Keratinocyte (primary cell): ENCODE measurements around the gene RAP2A. TPM values are rescaled to one million over a fixed set of nuclear protein-coding genes. Genes with fewer than 3 reads are reported as not detected.

Source experiments
- DNase-seq: peaks from one replicate; pipeline ENCODE4 v3.0.0-alpha.2; 2011; ENCODE audit warnings: low read depth, missing footprints, low spot score
- FAIRE-seq: peaks from 2 replicates; lab custom pipeline; 2011; peaks lifted over from hg19 to GRCh38; lab: Jason Lieb, UNC
- H2AFZ ChIP-seq: 2 replicates; pipeline ENCODE4 v1.6.0; 2012; ENCODE audit warnings: low read length, control low read depth, inconsistent platforms; ENCODE audit not compliant: control insufficient read depth
- H3K27ac ChIP-seq: 2 replicates; pipeline ENCODE4 v1.5.1; 2011; ENCODE audit warnings: low read length; ENCODE audit not compliant: control insufficient read depth, insufficient read depth
- H3K27me3 ChIP-seq: 3 replicates; pipeline ENCODE4 v1.6.0; 2011; ENCODE audit warnings: low read length; ENCODE audit not compliant: control insufficient read depth, insufficient read depth; ENCODE audit errors: extremely low read depth
- H3K36me3 ChIP-seq, 2 experiments: 2 replicates in 1 of 2; 3 replicates in 1 of 2; pipeline ENCODE4 v1.5.1; 2011; ENCODE audit warnings: low read length in 2 of 2, mild to moderate bottlenecking in 1 of 2; ENCODE audit not compliant: control insufficient read depth in 2 of 2, insufficient read depth in 2 of 2; ENCODE audit errors: extremely low read depth in 1 of 2
- H3K4me1 ChIP-seq: 3 replicates; pipeline ENCODE4 v1.5.1; 2011; ENCODE audit warnings: low read length; ENCODE audit not compliant: control insufficient read depth, insufficient read depth; ENCODE audit errors: extremely low read depth
- H3K4me2 ChIP-seq: 3 replicates; pipeline ENCODE4 v1.6.0; 2011; ENCODE audit warnings: low read depth, low read length; ENCODE audit not compliant: control insufficient read depth, insufficient read depth; ENCODE audit errors: extremely low read depth
- H3K4me3 ChIP-seq, 3 experiments: fragments of 200-600 bp in 1 of 3; sonication (generic) in 1 of 3; 2 replicates in 2 of 3; 3 replicates in 1 of 3; pipeline ENCODE4 v1.5.1; 2011 to 2016; ENCODE audit warnings: low read length in 3 of 3, mild to moderate bottlenecking in 3 of 3, control low read depth in 2 of 3, inconsistent platforms in 1 of 3, low read depth in 1 of 3, mixed read lengths in 1 of 3, mixed run types in 1 of 3, moderate library complexity in 1 of 3; ENCODE audit not compliant: control insufficient read depth in 2 of 3, insufficient read depth in 2 of 3; ENCODE audit errors: extremely low read depth in 1 of 3
- H3K79me2 ChIP-seq: 2 replicates; pipeline ENCODE4 v1.6.0; 2012; ENCODE audit warnings: low read length; ENCODE audit not compliant: control insufficient read depth, insufficient read depth
- H3K9ac ChIP-seq: 3 replicates; pipeline ENCODE4 v1.6.0; 2011; ENCODE audit warnings: low read length; ENCODE audit not compliant: control insufficient read depth, insufficient read depth; ENCODE audit errors: extremely low read depth
- H3K9me1 ChIP-seq: 3 replicates; pipeline ENCODE4 v1.6.0; 2011; ENCODE audit warnings: low read length; ENCODE audit not compliant: control insufficient read depth, insufficient read depth; ENCODE audit errors: extremely low read depth
- H3K9me3 ChIP-seq: 2 replicates; pipeline ENCODE4 v1.5.1; 2012; ENCODE audit warnings: low read depth, low read length; ENCODE audit not compliant: control insufficient read depth
- H4K20me1 ChIP-seq: 3 replicates; pipeline ENCODE4 v1.6.0; 2011; ENCODE audit warnings: low read length; ENCODE audit not compliant: control insufficient read depth, insufficient read depth; ENCODE audit errors: extremely low read depth
- CTCF ChIP-seq, 3 experiments: IDR thresholded peaks in 1 of 3; conservative IDR thresholded peaks in 1 of 3; optimal IDR thresholded peaks in 1 of 3; 2 replicates in 2 of 3; 3 replicates in 1 of 3; pipeline versions ENCODE3 to v1.5.1; 2011; ENCODE audit warnings: low read length in 3 of 3, mild to moderate bottlenecking in 3 of 3, moderate library complexity in 2 of 3, control low read depth in 1 of 3, inconsistent platforms in 1 of 3; ENCODE audit not compliant: insufficient read depth in 2 of 3; ENCODE audit errors: extremely low read depth in 1 of 3
- EZH2 ChIP-seq: IDR thresholded peaks from one replicate; pipeline ENCODE4 v1.6.1; 2012; ENCODE audit warnings: inconsistent platforms, mild to moderate bottlenecking, low read length, moderate library complexity
- dilution Hi-C: fragments of 300-500 bp; cut with MboI; formaldehyde crosslinking; loops from one replicate; pipeline ENCODE4 v1.7.0; 2020; ENCODE audit warnings: low sequenced_read_pairs; ENCODE audit not compliant: extremely low pct_ligation_motif_present
- polyA plus RNA-seq, 5 experiments: library from polyadenylated mRNA; depleted of rRNA in 3 of 5; stranded (reverse) in 3 of 5; stranded (forward) in 1 of 5; unstranded in 1 of 5; fragments of >200 nt; gene quantifications; 1 replicate in 1 of 5; 2 replicates in 3 of 5; 3 replicates in 1 of 5; pipeline versions ENCODE4 v1.2.1 to v1.2.3, GENCODE V29; 2011 to 2012; ENCODE audit warnings: missing spikeins in 2 of 5, low read depth in 1 of 5, low replicate concordance in 1 of 5

The RAP2A gene
- polyA plus RNA-seq, 1 donor (not counting 4 experiments of a cell fraction or from before 2014, with no cell fraction given) = 19.0 TPM

- Histone ChIP-seq H3K9me1 (no peaks in the 10 kb centered on the region), H3K4me2 (no peak overlapping the region), H3K27me3 (peaks cover 7% of the 10 kb centered on the region), H3K79me2 (no peaks in the 10 kb centered on the region), H3K27ac (no peak overlapping the region), H3K36me3 (no peaks in the 10 kb centered on the region), H3K9me3 (no peaks in the 10 kb centered on the region), H3K9ac (no peak overlapping the region), H2AFZ (no peak overlapping the region), H4K20me1 (no peaks in the 10 kb centered on the region), H3K4me3 (no peak overlapping the region), H3K4me1 (no peaks in the 10 kb centered on the region)
- FAIRE-seq (no peak), DNase-seq (no peak)
- dilution Hi-C loops = no loop called here
- TF ChIP-seq CTCF (optimal IDR thresholded peaks at IDR 0.05 in 1 of 3, IDR thresholded peaks at IDR 0.05 in 1 of 3, conservative IDR thresholded peaks at IDR 0.05 in 1 of 3; ENCODE audit: extremely low read depth in 1 of 3, insufficient read depth in 2 of 3, low read length in 3 of 3) (no peak), EZH2 (no peak)
Observed at GRCh38 chr13:97403893-97404750, 29.8 kb upstream of the RAP2A start.

GRCh38 chr13:97407540-97407939 is 26.4 kb upstream of the RAP2A start:
- Histone ChIP-seq H3K4me1 (no peaks in the 10 kb centered on the region), H4K20me1 (no peaks in the 10 kb centered on the region), H3K79me2 (no peaks in the 10 kb centered on the region), H3K4me2 (no peak overlapping the region), H3K9ac (no peak overlapping the region), H3K27ac (no peak overlapping the region), H3K4me3 (no peak overlapping the region), H2AFZ (no peak overlapping the region), H3K9me3 (no peaks in the 10 kb centered on the region), H3K36me3 (no peaks in the 10 kb centered on the region), H3K9me1 (no peaks in the 10 kb centered on the region), H3K27me3 (peaks cover 10% of the 10 kb centered on the region)
- FAIRE-seq = no peak
- TF ChIP-seq CTCF (optimal IDR thresholded peaks at IDR 0.05 in 1 of 3, IDR thresholded peaks at IDR 0.05 in 1 of 3, conservative IDR thresholded peaks at IDR 0.05 in 1 of 3; ENCODE audit: extremely low read depth in 1 of 3, insufficient read depth in 2 of 3, low read length in 3 of 3) (no peak), EZH2 (no peak)
- dilution Hi-C loops = no loop called here
- DNase-seq = no peak
